Breast epithelium (tissue), 4 donors: ENCODE data around the gene PLCB4. TPM values are rescaled to one million over a fixed set of nuclear protein-coding genes. Genes with fewer than 3 reads are reported as not detected.

Source experiments
- DNase-seq, 2 donors: peaks; one replicate each; pipeline ENCODE4 v3.0.0-alpha.2; 2019; ENCODE audit warnings: low spot score in 2 of 2
- H3K27ac ChIP-seq, 2 donors: fragments of 200-600 bp; sonication (generic) in 1 of 2; one replicate each; pipeline ENCODE4 v1.5.1; 2016 to 2019; ENCODE audit warnings: mild to moderate bottlenecking in 1 of 2
- H3K27me3 ChIP-seq, 2 donors: fragments of 200-600 bp; sonication (generic) in 1 of 2; one replicate each; pipeline versions ENCODE4 v1.5.1 to v1.6.0; 2017 to 2019; ENCODE audit warnings: control low read depth in 1 of 2, mild to moderate bottlenecking in 1 of 2
- H3K36me3 ChIP-seq: fragments of 200-600 bp; one replicate; pipeline ENCODE4 v1.5.1; 2019
- H3K4me1 ChIP-seq, 2 donors: fragments of 200-600 bp; sonication (generic); one replicate each; pipeline ENCODE4 v1.5.1; 2016 to 2019; ENCODE audit warnings: control low read depth in 1 of 2
- H3K4me3 ChIP-seq, 3 donors: fragments of 200-600 bp; sonication (generic); 1 replicate in 2 of 3; 2 replicates in 1 of 3; pipeline ENCODE4 v1.5.1; 2016 to 2019; ENCODE audit warnings: mild to moderate bottlenecking in 3 of 3, moderate library complexity in 2 of 3
- H3K9me3 ChIP-seq, 2 donors: fragments of 200-600 bp; sonication (generic) in 1 of 2; one replicate each; pipeline ENCODE4 v1.5.1; 2016 to 2019; ENCODE audit warnings: control low read depth in 1 of 2
- POLR2A ChIP-seq: fragments of 450-650 bp; IDR thresholded peaks from one replicate; pipeline ENCODE4 v1.6.1; 2016; ENCODE audit warnings: antibody characterized with exemption, mild to moderate bottlenecking, moderate library complexity
- POLR2AphosphoS5 ChIP-seq, 3 donors: sonication (generic); formaldehyde crosslinking; IDR thresholded peaks; one replicate each; pipeline ENCODE4 v1.6.1; 2017; ENCODE audit warnings: antibody characterized with exemption in 3 of 3
- intact Hi-C: fragments of 100-400 bp; cut with DNase I; formaldehyde crosslinking; loops from one replicate; pipeline ENCODE4 v1.15.1; 2023; ENCODE audit warnings: low total_unique reads
- total RNA-seq, 3 donors: library from RNA; depleted of rRNA; stranded (reverse); fragments of >200 nt; gene quantifications; one replicate each; pipeline ENCODE4 v1.1.0, GENCODE V29; 2016
- TF ChIP-seq, protein P1 (sequence below), 3 donors: fragments of 450-650 bp; IDR thresholded peaks; one replicate each; pipeline ENCODE4 v1.5.1; 2016 to 2017; ENCODE audit warnings: antibody characterized with exemption in 3 of 3, mild to moderate bottlenecking in 3 of 3, moderate library complexity in 3 of 3

The PLCB4 gene
- total RNA-seq, 3 donors from 2014 or later = 9.4 to 17.7 (median 13.0) TPM

DNA sequence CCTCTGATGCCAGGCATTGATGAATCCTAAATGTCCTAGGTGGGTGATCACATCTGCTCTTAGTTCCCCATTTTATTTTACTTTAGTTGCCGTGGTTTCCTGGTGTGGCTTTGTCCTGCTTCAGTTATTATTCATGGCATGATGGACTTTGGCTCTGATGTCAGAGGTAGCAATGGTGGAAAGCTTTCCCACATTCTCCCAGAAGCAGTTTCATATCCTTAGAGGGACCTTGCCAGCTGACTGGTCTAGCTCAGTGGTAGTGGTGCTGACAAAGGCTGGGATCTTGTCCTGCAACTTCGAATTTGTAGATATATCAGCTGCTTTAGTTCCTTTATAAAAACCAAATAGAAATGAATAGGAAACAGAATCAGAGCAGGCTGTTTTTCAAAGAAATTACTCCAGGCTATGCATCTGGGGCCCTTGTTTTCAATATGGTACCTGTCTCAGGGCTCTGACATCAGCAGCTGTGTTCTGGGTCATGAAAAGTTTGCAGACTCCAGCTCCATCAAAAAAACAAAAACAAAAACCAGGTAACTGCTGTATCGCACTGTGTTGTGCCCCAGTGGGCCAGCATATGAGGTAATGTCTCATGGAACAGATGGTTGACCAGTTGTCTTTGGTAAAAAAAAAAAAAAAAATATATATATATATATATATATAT is 133.7 kb downstream of the PLCB4 start:
- H3K27ac ChIP-seq = no peak overlapping the region
- TF ChIP-seq, protein P1, sequence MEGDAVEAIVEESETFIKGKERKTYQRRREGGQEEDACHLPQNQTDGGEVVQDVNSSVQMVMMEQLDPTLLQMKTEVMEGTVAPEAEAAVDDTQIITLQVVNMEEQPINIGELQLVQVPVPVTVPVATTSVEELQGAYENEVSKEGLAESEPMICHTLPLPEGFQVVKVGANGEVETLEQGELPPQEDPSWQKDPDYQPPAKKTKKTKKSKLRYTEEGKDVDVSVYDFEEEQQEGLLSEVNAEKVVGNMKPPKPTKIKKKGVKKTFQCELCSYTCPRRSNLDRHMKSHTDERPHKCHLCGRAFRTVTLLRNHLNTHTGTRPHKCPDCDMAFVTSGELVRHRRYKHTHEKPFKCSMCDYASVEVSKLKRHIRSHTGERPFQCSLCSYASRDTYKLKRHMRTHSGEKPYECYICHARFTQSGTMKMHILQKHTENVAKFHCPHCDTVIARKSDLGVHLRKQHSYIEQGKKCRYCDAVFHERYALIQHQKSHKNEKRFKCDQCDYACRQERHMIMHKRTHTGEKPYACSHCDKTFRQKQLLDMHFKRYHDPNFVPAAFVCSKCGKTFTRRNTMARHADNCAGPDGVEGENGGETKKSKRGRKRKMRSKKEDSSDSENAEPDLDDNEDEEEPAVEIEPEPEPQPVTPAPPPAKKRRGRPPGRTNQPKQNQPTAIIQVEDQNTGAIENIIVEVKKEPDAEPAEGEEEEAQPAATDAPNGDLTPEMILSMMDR (IDR thresholded peaks at IDR 0.05) = no peak
- TF ChIP-seq POLR2A = no peak
- TF ChIP-seq POLR2AphosphoS5 (IDR thresholded peaks at IDR 0.05) = no peak
- intact Hi-C loops = no loop called here
- no peaks in the 10 kb centered on the region for H3K36me3 ChIP-seq
- H3K4me3 ChIP-seq = no peak overlapping the region
- H3K9me3 ChIP-seq = no peaks in the 10 kb centered on the region
- DNase-seq = no peak
- H3K4me1 ChIP-seq = no peaks in the 10 kb centered on the region
- no peaks in the 10 kb centered on the region for H3K27me3 ChIP-seq

DNA sequence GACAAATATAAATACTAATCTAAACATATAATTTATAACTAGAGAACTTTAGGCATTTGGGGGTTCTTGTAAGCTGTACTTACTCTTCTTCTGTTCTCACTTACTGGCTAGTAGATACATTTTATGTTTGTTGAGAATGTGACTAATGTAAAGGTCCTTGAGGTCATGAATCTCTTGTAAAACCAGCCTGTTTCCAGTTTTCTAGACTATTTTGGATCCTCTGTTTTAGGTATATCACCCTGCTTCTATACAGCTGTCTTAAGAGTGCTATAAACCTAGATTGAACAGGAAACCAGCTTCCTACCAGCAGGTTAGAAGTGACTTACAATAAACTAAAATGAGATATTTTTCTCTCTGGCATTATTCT is 134.2 kb downstream of the PLCB4 start:
- H3K4me1 ChIP-seq = no peaks in the 10 kb centered on the region
- DNase-seq = no peak
- H3K4me3 ChIP-seq = no peak overlapping the region
- intact Hi-C loops = no loop called here
- H3K27ac ChIP-seq = no peak overlapping the region
- H3K27me3 ChIP-seq = no peaks in the 10 kb centered on the region
- no peaks in the 10 kb centered on the region for H3K36me3 ChIP-seq
- TF ChIP-seq, protein P1 (IDR thresholded peaks at IDR 0.05) = no peak
- TF ChIP-seq POLR2A = no peak
- TF ChIP-seq POLR2AphosphoS5 (IDR thresholded peaks at IDR 0.05) = no peak
- H3K9me3 ChIP-seq = no peaks in the 10 kb centered on the region

DNA sequence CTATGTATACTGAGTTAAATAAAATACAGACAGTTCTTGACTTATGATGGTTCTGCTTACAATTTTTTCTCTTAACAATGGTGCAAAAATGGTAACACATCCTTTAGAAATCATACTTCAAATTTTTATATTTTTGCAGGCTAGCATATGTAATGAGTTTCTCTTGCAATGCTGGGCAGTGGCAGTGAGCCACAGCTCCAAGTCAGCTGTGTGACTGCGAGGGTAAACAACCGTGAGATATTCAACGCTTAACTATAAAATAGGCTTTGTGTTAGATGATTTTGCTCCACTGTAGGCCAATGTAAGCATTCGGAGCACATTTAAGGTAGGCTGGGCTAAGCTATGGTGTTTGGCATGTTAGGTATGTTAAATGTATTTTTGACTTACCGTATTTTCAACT is 136.1 kb downstream of the PLCB4 start:
- Histone ChIP-seq H3K27ac (no peak overlapping the region), H3K4me1 (no peaks in the 10 kb centered on the region), H3K27me3 (no peaks in the 10 kb centered on the region), H3K4me3 (no peak overlapping the region), H3K36me3 (no peaks in the 10 kb centered on the region), H3K9me3 (no peaks in the 10 kb centered on the region)
- TF ChIP-seq POLR2A (no peak), POLR2AphosphoS5 (IDR thresholded peaks at IDR 0.05) (no peak)
- TF ChIP-seq, protein P1 (IDR thresholded peaks at IDR 0.05) = no peak
- intact Hi-C loops = no loop called here
- no peak for DNase-seq

DNA sequence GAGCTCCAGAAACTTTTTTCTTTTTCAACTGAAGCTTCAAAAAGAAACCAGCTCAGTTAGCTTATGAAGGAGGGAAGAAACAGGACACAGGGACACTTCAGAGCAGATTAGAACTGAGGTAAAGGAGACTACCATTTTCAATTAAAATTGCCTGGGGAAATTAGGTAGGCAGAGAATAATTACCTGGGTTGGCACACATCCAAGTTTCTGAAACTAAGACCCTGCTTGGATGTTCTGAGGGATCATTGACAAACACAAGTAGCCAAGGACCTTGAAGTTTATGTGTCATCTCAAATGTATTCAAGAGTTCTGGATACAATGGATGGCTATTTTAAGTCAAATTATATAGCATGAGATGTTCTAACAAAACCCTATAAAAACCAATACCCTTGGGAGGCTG is 137.6 kb downstream of the PLCB4 start:
- H3K4me1 ChIP-seq = no peaks in the 10 kb centered on the region
- TF ChIP-seq, protein P1 (IDR thresholded peaks at IDR 0.05) = no peak
- TF ChIP-seq POLR2A (no peak), POLR2AphosphoS5 (IDR thresholded peaks at IDR 0.05) (no peak)
- intact Hi-C loops = no loop called here

DNA sequence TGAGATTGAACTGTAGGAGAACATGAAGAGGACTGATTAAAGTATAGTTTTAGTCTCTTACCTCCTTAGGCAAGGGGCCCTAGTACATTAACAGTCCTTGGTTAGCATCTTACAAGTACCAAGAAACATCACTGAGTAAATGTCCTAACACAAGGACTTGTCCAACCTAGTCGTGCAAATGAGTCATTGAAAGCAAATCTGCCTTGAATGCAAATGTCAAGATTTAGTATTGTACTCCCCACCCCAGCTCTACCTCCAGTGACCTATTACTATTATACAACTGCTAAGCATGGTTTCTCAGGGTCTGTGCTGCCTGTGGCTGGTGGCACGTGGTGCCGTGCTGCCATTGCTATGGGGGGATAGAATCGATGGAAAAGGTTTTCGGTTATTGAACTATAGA is 138.4 kb downstream of the PLCB4 start:
- no peaks in the 10 kb centered on the region for H3K27me3 ChIP-seq
- no peak for TF ChIP-seq POLR2A
- TF ChIP-seq POLR2AphosphoS5 (IDR thresholded peaks at IDR 0.05) = no peak
- TF ChIP-seq, protein P1 (IDR thresholded peaks at IDR 0.05) = no peak
- H3K9me3 ChIP-seq = no peaks in the 10 kb centered on the region
- no peak for DNase-seq
- H3K27ac ChIP-seq = no peak overlapping the region
- H3K36me3 ChIP-seq = no peaks in the 10 kb centered on the region
- no peaks in the 10 kb centered on the region for H3K4me1 ChIP-seq
- intact Hi-C loops = no loop called here
- no peak overlapping the region for H3K4me3 ChIP-seq

More for the DNA sequence above, 137.6 kb downstream of the PLCB4 start:
- Histone ChIP-seq H3K27ac (no peak overlapping the region), H3K4me3 (no peak overlapping the region), H3K36me3 (no peaks in the 10 kb centered on the region), H3K27me3 (no peaks in the 10 kb centered on the region), H3K9me3 (no peaks in the 10 kb centered on the region)
- DNase-seq = no peak
